Measurements from ENCODE around the gene STARD5.

Gene STARD5

DNA sequence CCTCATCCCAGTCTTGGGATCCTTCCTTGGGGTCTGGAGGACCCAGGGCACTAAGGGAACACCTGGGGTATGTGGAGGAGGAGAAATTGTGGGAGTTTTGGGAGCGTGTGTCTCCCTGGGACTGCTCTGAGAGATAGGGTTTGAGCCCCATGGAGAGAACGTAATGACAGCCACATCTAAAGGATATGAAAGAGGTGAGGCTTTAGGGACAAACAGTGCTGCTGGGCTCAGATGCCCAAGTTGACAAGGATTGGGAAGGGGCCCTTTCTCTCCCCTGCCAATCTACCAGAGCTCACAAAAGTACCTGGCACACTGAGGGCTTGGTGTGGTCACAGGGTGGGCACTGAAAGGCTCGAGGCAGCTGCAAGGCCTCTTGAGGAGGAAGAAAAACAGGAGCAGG is 13.3 kb upstream of the STARD5 start:
- DNase-seq (ENCODE audit: low read depth) = no peak

DNA sequence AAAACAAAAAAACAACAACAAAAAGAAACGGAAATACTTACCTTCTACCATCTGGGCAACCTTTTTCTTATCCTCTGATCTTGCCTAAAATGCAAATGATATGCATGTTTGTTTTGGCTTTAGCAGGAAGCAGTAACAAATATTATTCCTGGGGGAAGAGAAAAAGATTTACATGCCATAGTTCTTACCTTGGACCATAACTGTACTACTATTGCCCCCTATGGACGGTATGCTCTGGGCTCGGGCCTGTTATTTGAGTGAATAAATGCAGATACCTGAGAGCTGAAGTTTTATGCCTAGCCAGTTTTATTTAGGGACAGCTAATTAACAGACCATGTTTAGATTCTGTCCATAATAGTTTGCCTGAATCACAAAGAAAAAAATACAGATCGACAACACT is 12.6 kb upstream of the STARD5 start:
- DNase-seq (ENCODE audit: low read depth) = peak; percentile 55

DNA sequence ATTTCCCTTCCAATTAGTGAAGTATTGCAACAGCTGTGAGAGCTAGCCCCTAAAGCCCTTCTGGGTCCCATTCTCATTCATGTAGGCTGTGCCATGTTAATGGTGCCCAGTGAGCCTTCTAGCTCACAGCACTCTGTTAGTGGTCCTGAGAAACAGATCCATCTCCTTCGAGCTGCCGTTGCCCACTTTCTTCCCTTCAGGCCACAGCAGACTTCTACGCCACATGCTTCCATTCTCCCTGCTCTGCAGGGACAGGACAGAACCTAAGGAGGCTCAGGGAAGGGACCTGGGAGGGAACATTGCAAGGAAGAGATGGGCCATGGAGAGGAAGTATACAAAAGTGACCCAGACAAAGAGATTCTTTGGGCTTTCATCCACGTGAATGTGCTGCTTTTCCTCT is 11.7 kb upstream of the STARD5 start:
- no peak for DNase-seq (ENCODE audit: low read depth)

DNA sequence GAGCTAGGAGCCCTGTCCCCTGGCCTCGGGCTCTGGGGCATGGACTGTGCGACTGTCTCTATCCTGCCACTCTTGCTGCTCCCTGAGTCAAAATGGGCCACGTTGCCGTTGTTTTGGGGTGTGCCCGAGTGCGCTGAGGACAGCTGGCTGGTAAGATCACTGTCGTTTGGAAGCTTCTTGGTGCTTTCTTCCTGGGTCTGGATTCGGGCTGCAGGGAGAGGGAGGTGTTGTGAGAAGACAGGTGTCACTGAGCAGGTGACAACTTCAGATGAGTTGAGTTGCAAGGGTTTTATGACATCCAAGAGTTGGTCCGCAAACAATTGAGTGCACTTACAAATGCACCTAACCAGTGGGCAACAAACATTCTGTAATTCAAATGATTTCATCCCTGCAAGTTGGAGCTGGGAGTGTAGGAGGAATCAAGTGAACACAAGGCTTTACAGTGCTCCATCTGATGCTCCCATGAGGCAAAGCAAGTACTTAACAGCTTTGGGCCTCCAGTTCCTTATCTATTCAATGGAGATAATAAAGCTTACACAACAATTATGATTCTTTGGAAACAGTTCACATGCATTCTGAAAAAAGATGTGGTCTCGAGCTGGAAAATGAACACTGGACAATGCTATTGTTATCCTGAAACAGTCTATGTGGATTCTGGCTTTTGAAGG is 11.0 kb upstream of the STARD5 start:
- no peak for DNase-seq (ENCODE audit: low read depth)

DNA sequence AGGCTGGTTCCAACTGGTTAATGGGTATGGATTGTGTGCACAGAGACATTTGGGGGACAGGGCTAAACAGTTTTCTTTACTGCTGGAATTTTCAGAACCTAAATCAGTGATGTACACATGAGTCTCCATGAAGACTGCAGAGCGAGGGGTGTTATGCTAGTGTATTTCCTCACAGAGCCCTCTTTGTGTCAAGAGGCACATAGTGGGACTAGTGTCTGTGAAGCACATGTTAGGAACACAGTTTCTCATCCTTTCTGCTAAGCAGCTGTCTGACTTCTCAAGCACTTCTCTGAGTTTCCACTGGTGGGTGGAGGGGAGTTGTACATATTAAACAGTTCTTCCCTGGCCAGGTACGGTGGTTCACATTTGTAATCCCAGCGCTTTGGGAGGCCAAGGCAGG is 9.4 kb upstream of the STARD5 start:
- no peak for DNase-seq (ENCODE audit: low read depth)

DNA sequence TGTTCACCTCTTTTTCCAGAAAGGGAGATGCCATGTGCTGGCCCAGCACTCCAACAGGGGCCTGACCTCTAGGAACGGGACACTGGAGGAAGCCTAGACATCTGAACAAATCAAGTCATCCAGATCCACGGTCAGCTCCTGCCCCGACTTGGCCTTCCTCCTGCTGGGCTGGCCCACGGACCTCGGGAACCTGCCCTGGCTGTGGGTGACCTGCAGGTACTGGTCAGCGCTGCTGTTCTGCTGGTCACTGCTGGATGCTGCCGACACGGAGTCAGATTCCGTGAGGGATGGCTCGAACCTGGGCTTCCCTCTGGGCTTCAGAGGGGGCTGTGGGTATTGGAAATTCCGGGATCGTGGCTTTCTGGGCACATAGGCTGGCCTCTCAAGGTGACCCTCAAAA is 8.4 kb upstream of the STARD5 start:
- DNase-seq (ENCODE audit: low read depth) = no peak

DNA sequence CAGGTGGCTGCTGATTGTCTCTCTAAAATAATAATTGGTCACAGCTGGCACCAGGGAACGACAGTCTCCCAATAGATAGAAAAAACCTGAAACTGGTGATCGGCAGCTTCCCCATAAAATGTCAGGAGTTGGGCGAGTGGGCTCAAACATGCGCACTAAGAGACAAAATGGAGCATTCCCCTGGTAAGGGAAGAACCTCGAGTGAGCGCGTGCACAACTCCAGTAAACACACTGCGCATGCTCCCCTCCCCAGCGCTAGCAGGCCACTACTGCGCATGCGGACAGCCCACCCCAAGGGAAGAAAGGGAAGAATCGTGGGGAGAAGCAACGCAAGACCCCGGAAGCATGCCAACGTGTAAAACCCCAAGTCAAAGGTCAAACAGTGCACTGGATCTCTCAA is 7.7 kb upstream of the STARD5 start:
- DNase-seq (ENCODE audit: low read depth) = no peak

DNA sequence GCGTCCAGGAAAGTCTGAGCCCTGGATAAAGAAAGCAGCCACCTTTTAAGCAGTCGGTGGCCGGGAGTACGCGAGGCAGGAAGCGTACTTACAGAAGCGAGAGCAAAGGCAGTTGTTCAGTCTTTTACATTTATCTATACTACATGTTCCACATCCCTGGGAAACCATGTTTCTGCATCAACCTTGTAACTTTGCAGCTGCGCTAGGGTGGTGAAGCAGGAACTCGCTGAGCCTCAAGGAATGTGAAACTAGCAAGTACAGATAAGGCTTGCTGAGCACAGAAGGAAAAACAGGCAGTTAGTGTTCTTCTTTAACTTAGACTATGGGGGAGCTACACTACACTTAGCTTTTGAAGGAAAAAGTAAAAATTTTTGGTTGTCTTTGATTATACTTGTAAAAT is 7.2 kb upstream of the STARD5 start:
- DNase-seq (ENCODE audit: low read depth) = peak; percentile 75

DNA sequence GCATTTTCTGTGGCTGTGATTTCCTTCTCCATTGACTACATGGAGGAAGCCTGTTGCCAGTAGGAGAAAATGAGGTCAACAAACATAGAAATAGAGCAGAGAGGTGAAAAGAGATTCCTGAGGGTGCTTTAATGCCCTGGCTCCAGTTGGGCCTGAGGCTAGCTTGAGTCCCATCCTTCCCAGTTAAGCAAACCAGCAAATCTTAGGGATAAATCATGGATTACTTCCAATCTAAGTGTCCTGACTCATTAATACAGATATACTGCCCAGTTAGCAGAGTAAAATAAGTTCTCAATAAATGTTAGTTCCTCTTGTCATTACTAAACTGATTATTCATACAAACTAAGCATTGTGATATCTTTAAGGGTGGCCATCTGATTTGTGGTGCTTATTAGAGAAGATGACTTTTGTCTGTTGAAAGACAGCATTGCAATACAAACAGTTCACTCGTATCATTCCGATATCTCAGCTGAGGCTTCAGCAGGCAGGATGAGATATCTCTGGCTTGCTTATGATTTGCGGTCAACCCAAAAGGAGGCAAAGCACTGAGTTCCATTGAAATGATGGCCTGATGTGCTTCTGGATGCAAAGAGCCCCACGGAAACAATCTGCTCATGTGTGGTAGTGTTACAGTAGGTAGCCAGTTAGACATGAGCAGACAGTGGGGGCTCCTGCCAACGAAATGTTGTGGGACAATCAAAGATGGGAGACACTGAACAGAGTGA is 6.6 kb upstream of the STARD5 start:
- DNase-seq (ENCODE audit: low read depth) = no peak

DNA sequence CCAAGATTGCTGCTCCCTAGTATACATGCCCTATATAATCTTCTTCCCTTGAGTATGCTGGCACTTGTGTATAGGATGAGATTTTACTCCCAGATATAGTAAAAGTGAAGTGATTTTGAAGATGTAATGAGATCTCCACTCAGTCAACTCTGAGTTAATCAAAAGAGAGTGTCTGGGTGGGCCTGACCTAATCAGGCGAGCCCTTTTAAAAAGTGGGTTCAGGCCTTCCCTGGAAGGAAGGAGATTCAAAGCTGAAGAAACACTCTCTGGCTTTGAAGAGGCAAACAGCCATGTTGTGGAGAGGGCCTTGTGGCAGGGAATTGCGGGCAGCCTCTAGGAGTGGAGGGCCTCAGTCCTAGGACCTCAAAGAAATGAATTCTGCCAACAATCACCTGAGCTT is 5.5 kb upstream of the STARD5 start:
- no peak for DNase-seq (ENCODE audit: low read depth)

DNA sequence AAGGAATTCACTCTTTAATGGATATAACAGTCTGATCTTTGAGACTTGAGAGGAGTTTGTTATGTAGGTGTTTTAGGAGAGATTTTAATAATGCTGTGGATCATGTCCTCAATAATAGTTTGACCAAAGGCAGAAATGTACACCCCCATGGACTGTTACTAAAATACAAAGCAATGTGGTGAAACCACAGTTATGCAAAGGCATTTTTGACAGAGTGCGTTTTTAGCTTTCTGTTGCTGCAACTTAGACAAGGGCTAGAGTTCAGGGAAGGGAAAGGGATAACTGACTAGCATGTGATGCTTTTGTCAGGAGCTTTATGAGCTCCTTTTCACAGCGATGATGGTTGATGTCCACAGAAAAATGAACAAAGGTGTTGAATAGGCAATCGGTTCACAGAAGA is 3.6 kb upstream of the STARD5 start:
- peak; percentile 96 for DNase-seq (ENCODE audit: low read depth)

DNA sequence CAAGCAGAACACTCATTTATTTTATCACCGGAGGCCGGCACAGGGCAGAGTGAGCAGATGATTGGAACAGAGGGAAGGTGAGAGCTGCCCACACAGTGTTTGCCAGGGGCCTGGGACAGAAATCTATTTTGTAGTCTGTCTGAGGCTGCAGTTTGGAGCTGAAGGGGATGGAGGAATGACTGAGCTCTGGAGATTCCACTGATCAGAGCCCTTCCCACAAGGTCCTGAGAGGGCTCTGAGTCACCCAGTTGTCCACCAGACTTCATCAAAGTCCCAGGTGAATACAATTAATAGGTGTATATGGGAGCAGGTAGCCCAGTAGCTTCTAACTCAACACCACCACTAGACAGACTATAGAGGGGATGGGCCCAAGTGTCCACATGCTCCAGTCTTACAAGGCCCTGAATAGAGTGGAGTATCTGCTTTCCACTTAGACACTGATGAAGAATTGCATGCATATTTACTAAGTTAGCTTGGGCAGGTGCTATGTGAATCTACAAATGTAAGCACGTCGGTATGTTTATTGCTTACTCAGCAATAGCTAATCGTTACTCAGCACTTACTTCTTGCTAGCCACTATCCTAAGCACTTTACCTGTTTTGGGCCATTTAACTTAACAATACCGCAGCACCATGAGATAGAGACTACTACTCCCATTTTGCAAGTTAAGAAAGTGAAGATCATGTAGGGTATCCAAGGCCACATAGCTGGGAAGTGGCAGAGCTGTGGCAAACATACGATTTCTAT is 2.7 kb upstream of the STARD5 start:
- peak; percentile 46 for DNase-seq (ENCODE audit: low read depth)

DNA sequence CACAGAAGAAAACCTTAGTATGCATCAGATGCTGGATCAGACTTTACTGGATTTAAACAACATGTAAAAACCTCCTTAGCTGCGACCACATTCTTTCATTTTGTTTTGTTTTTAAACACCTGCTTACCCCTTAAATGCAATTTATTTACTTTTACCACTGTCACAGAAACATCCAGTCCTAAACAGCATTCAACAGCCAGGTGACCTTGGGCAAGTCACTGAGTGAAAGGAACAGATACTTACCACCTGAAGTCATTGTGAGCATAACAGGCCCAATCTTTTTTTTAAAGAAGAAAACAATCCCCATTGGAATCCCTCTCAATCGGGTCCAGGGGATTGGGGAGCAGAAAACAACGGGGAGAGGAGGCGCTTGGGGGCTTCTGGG is 390 bp downstream of the STARD5 start:
- DNase-seq (ENCODE audit: low read depth) = no peak

DNA sequence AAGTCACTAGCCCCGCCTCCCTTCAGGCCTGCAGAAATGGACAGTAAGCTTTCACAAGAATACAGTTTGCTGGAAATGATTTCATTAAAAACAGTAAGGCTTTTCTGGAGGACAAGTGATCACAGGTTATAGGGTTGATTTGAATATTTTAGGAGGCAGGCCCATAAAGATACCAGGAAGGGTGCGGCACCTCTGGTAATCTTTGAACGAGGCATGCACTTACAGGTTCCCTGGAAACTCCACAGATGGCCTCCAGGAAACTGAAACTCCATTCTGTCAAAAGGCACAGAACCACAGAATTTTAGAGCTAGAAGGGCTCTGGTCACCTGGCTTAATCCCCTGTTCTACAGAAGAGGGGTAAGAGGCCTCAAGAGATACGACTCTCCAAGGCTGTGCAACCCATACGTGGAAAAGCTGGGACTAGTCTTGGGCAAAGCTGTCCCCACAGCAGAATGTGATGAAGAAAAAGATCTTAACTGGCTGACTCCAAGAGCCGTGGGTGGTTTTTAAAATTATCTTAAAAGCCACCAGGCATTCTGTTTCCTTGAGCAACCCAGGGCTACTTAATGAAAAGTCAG is 1.2 kb downstream of the STARD5 start:
- DNase-seq (ENCODE audit: low read depth) = no peak

DNA sequence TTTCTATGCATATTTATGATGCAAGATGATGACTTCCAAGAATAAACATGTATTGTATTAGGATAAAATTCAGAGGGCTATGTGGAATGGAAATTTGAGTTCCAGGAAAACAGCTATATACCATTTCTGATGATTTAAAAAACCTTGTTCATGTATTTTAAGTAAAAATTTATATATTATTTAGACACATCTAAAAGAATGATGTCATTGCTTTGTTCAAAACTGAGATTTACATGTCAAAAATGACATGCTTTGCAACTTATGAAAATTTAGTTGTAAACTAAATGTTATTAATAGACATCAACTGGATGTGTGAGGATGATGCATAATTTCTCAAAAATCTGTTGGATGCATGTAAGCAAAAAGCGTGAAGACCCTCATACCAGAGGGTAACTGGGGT is 2.3 kb downstream of the STARD5 start:
- no peak for DNase-seq (ENCODE audit: low read depth)

DNA sequence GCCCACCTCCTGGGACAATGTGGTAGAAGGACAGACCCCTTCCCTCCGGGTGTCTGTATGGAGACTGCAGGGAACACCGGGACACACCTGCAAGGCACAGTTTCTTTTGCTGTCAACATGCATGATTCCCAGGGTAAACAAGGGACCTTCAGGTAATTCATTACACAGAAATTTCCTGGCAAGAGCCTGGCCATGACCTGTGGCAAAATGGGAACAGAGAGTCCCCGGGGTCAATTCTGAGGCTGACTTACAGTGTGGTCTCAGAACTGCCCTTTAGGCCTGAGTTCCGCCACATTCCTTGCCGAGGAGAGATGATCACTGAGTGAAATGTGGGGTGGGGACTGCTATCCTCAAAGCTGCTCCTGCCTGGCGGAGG is 6.3 kb downstream of the STARD5 start:
- DNase-seq (ENCODE audit: low read depth) = no peak

DNA sequence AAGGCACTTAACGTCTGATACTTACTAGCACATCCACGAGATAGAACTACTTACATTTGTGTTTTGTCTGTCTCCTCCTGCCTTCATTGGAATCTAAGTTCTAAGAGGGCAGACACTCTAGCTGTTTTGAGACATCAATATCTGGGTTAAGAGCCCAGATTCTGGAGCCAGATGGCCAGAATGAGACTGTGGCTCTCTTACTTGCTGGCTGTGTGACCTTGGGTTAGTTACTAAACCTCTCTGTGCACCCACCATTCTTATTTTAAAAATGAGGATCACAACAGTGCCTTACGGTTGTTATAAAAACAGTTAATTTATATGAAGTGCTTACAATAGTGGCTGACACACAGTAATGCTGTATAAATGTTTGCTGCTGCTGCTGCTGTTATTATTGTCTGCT is 7.7 kb downstream of the STARD5 start:
- DNase-seq (ENCODE audit: low read depth) = no peak

DNA sequence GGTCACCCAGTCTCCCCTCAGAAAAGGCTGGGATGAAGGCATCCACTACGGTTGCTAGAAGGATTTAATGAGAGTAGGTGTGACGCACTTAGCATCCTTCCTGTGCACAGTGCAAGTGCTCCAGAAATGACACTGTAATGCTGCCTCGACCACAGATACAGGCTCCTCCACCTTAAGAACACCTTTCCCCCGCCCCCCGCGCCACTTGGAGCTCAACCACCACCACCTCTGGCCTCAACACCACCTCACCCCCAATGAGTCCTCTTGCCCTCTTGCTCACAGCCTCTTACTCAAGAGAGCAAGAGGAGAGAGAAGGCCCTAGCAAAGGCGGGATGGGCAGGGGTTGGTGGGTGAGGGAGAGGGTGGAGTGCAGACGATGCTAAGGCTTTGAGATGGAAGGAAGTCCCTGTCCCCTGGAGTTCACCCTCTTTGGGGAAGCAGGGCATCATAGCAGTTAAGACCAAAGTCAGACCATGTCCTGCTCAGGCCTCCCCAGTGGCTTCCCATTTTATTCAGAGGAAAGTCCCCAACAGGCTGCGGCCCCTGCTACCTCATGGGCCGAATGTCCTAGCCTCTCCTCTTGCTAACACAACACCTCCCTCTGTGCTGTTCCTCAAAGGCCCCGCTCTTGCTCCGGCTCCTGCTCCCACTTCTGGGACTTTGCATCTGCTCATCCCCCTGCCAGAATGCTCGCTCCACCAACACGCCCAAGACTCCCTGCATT is 8.3 kb downstream of the STARD5 start:
- no peak for DNase-seq (ENCODE audit: low read depth)

DNA sequence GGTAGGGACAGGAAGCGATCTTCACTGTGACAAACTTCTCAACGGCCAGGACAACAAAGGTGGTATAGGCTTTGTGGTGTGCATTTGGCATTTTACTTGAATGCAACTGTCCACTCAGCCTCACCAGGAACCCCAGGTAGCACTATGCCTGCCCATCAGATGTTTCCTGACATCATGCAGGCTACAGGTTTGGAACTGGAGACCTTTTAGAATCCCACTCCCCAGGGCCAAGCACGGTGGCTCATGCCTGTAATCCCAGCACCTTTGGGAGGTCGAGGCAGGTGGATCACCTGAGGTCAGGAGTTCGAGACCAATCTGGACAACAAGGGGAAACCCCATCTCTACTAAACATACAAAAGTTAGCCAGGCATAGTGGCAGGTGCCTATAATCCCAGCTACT is 9.6 kb downstream of the STARD5 start:
- no peak for DNase-seq (ENCODE audit: low read depth)

DNA sequence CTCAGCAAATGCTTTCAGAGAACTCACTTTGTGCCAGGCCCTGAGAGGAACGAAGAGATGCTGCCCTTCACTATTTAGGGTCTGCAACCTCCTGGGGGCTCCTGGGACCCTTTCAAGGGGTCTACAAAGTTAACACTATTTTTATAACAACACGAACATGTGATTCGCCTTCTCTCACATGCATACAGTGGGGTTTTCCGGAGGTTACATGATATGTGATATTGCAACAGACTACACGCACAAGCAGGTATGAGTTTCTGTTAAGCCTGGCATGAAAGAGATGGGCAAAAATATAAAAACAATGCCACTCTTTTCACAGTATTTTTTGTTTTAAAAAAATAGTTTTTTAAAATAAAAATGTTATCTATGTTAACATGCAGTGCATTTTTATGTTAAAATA is 10.3 kb downstream of the STARD5 start:
- DNase-seq (ENCODE audit: low read depth) = no peak

DNA sequence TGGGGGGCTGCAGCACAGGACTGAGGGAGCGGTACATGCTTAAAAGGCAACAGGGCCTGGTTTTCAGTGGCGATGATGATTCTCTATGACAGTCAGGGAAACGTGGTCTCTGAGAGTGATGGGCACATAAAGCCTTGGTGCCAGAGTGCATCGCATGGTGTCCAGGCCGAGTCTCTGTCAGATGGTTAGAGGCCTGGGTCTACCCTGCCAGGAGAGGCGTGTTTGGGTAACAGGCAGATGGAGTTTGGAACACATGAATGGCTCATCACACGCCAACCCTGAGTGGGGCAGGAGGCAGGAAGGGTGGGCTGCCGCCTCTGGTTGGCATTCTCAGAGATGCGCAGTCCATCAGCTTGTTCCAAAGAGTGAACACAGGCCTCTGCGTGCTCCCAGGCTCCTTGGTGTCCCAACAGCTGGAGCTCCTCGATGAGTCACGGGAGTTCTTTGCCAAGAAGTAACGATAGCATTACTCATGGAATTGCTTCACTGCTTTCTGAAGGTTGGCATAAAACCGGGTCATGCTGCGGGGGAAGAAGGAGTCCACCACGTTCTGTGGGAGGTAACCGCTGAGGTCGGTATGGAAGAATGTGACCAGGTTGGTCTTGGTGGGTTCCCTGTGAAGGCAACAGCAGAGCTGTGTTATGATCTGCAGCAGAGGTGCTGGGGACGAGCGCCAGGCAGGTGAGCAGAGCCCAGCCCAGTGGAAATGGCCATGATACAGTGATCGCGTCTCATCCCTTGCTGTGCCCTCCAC is 11.0 kb downstream of the STARD5 start:
- peak; percentile 98 for DNase-seq (ENCODE audit: low read depth)
